Bronchial epithelial cell (primary cell): ENCODE results near the gene DMD. TPM values are rescaled to one million over a fixed set of nuclear protein-coding genes. Genes with fewer than 3 reads are reported as not detected.

Experiments used
- DNase-seq: peaks from one replicate; pipeline ENCODE4 v3.0.0-alpha.2; 2010; ENCODE audit warnings: low read depth
- FAIRE-seq: peaks from 2 replicates; lab custom pipeline; 2011; peaks lifted over from hg19 to GRCh38; lab: Jason Lieb, UNC
- H3K27me3 ChIP-seq: 2 replicates; pipeline ENCODE4 v1.5.1; 2011; ENCODE audit warnings: low read length; ENCODE audit not compliant: control insufficient read depth, insufficient read depth
- H3K36me3 ChIP-seq: 2 replicates; pipeline ENCODE4 v1.5.1; 2011; ENCODE audit warnings: low read length; ENCODE audit not compliant: control insufficient read depth, insufficient read depth
- H3K4me3 ChIP-seq: 2 replicates; pipeline ENCODE4 v1.5.1; 2011; ENCODE audit warnings: mild to moderate bottlenecking, low read depth, low read length, control low read depth
- total RNA-seq: library from RNA; depleted of rRNA; stranded (reverse); fragments of >200 nt; gene quantifications from 2 replicates; pipeline ENCODE4 v1.2.1, GENCODE V29; 2014
- TF ChIP-seq, protein P1 (sequence below): IDR thresholded peaks from 2 replicates; pipeline ENCODE4 v1.5.1; 2011; ENCODE audit warnings: mild to moderate bottlenecking, moderate library complexity, low read length, control low read depth, inconsistent platforms; ENCODE audit not compliant: insufficient read depth, severe bottlenecking

Gene DMD
- total RNA-seq, 1 donor from 2014 or later: 4.5 TPM

GRCh38 chrX:31340587-31340986 is 1870.8 kb downstream of the DMD start:
- Histone ChIP-seq H3K27me3 (no peaks in the 10 kb centered on the region), H3K36me3 (no peaks in the 10 kb centered on the region), H3K4me3 (no peak overlapping the region)
- FAIRE-seq (no peak), DNase-seq (no peak)
- TF ChIP-seq, protein P1, sequence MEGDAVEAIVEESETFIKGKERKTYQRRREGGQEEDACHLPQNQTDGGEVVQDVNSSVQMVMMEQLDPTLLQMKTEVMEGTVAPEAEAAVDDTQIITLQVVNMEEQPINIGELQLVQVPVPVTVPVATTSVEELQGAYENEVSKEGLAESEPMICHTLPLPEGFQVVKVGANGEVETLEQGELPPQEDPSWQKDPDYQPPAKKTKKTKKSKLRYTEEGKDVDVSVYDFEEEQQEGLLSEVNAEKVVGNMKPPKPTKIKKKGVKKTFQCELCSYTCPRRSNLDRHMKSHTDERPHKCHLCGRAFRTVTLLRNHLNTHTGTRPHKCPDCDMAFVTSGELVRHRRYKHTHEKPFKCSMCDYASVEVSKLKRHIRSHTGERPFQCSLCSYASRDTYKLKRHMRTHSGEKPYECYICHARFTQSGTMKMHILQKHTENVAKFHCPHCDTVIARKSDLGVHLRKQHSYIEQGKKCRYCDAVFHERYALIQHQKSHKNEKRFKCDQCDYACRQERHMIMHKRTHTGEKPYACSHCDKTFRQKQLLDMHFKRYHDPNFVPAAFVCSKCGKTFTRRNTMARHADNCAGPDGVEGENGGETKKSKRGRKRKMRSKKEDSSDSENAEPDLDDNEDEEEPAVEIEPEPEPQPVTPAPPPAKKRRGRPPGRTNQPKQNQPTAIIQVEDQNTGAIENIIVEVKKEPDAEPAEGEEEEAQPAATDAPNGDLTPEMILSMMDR: no peak

- FAIRE-seq (no peak), DNase-seq (no peak)
- Histone ChIP-seq H3K4me3 (no peak overlapping the region), H3K27me3 (no peaks in the 10 kb centered on the region), H3K36me3 (no peaks in the 10 kb centered on the region)
- TF ChIP-seq, protein P1: no peak
Measured at GRCh38 chrX:31338991-31339350, 1872.4 kb downstream of the DMD start.

DNA sequence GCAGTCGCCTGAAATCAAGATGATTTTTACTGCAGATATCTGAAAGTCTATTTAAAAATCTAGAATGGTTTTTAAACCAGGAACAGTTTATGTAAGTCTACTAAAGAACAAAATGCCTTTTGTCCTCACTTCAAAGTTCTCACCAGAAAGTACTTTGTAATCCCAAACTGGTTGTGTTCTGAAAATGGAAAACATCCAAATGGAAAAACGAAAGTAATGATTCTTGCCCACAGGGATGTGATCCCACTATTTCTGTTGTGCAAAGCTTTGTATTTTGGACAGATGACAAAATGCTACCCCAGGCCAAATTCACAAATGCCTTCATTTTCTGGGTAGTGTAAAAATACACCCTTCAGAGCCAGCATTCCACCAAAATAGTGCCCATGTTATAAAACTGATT is 1874.0 kb downstream of the DMD start:
- TF ChIP-seq, protein P1: no peak
- FAIRE-seq (no peak), DNase-seq (no peak)
- Histone ChIP-seq H3K36me3 (no peaks in the 10 kb centered on the region), H3K27me3 (no peaks in the 10 kb centered on the region), H3K4me3 (no peak overlapping the region)

DNA sequence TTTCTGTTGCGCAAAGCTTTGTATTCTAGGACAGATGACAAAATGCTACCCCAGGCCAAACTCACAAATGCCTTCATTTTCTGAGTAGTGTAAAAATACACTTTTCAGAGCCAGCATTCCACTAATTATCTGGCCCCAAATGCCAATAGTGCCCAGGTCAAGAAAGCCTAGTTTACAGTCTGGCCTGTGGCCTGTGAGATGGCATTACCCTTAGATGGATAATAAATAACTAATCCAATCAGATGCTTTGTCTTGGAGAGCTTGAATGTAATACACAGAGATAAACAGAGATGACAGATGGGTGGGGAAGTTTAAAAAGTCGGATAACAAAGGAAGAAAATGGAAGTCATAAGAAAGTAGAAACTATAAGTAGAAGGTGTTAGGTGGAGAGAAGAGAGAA is 1874.9 kb downstream of the DMD start:
- DNase-seq: no peak
- Histone ChIP-seq H3K27me3 (no peaks in the 10 kb centered on the region), H3K4me3 (no peak overlapping the region), H3K36me3 (no peaks in the 10 kb centered on the region)
- no peak for FAIRE-seq
- TF ChIP-seq, protein P1: no peak

DNA sequence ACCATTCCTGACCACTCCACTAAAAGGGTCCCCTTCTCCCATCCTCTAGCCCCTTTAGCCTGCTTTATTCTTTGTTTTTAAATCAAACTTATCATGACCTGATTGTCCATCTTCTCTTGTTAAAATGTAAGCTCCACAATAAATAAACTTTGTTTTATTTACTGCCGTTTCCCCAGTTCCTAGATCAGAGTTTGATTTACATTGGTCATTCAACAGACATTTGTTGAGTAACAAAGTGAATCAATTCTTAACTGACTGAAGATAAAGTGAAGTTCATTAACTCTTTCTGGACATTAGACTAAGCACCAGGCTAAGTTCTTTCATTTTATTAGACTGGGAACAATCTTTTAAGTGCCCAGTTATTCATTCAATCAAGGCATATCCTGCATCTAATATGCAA is 1876.4 kb downstream of the DMD start:
- TF ChIP-seq, protein P1: no peak
- no peak for FAIRE-seq
- Histone ChIP-seq H3K36me3 (no peaks in the 10 kb centered on the region), H3K4me3 (no peak overlapping the region), H3K27me3 (no peaks in the 10 kb centered on the region)
- DNase-seq: no peak

- Histone ChIP-seq H3K27me3 (no peaks in the 10 kb centered on the region), H3K36me3 (no peaks in the 10 kb centered on the region), H3K4me3 (no peak overlapping the region)
- FAIRE-seq: no peak
- DNase-seq: peak; percentile 83
- TF ChIP-seq, protein P1: no peak
Measured at GRCh38 chrX:31333165-31333831, 1878.1 kb downstream of the DMD start.
